C1 segment of cervical spinal cord (tissue), 14 donors: ENCODE data around the gene IRF4.
"Not testable (repeated sequence)": the region's sequence is repeated elsewhere in the genome, so short reads cannot be mapped to it uniquely, and the experiment has no call there.

Experiments
- DNase-seq, 14 donors: peaks; one replicate each; lab custom pipeline; 2025; lab: John Stamatoyannopoulos, UW

The IRF4 gene

GRCh38 chr6:366389-367297, 24.9 kb upstream of the IRF4 start:
- no peak for DNase-seq

DNA sequence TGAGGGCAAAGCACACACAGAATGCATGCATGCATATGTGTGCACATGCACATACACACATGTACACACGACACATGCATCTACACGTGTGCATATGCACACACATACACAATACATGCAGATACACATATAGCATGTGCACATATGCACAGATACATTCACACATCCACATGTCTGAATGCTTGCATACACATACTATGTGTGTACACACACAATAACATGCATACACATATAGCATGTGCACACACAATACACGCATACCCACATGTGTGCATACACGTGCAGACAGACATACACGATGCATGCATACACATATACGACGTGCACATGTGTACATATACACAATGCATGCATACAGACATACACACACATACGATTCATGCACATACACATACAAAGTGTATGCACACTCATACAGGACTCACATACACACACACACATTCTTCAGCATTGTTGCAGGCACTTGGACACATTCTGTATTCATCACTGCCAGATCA, 24.2 kb upstream of the IRF4 start:
- no peak for DNase-seq

DNA sequence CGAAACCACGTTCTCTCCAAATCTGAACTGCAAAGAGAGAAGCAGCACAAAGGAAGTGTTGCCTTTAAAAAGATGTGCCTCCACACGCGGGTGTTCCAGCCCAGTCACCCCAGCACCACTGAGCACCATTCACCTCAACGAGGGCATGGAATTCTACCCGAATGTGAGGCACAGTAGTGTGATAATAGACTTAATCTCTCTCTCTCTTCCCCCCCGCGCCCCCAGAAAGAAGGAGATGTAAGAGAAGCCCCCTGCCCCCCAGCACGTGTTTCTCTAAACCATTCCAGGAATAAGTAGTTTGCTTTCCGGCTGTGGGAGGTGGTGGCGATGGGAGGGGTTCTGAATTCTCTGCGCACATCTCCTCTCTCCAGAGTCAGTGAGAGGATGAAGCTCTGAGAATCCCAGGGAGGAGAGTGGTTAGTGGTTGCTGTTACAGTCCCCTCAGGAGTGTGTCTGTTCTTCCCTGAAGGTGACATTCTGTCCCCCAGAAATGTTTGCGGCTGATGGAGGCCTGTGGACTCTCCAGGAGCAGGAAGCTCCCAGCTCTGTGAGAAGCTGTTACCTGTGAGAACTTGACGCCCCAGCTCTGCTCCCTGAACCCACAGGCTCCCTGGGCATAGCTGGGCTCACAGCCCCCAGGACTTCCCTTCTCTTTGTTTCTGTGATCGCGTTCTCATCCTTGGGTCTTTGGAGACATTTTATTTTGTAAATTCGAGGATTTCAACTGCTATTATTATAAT, 23.5 kb upstream of the IRF4 start:
- no peak for DNase-seq

DNA sequence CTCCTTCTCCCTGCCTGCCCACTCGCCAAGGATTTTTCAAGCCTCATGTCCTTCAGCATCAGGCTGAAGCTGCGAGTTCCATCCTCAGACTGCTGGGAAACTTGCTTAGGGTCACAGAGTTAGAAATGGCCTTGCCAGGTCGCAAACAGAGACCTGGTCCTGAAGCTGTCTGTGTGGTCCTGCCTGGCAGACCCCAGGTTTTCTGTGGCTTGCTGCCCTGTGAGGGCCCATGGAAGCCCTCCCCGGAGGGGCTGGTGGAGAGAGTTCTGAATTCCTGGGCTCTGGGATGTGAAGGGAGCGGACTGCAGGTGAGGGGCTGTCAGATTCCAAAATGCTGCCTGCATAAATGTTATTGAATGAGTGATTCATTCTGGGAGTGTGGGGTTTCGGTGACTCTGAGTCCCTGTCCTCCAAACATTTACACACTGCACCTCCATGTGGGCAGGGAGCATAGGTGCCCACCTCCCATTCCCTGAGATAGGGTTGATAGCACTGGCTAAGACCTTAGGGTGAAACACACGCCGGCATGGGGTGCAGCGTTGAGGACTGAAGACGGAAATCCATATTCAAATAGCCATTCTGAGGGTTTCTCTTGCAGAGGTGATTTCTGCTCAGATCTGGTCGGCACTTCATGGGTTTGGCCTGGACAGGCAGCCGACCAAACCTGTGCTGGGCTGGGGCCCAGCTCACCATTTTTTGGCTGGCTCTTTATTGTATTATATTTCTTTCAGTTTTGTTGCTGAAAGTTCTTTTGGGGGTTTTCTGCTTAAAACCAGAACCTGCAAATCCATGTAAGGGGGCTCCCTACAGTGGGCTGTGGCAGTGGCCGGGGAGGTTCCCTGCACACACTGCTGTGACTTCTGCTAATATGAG, 21.8 kb upstream of the IRF4 start:
- no peak for DNase-seq

- no peak for DNase-seq
These were observed 21.0 kb upstream of the IRF4 start for GRCh38 chr6:370555-370954.

DNA sequence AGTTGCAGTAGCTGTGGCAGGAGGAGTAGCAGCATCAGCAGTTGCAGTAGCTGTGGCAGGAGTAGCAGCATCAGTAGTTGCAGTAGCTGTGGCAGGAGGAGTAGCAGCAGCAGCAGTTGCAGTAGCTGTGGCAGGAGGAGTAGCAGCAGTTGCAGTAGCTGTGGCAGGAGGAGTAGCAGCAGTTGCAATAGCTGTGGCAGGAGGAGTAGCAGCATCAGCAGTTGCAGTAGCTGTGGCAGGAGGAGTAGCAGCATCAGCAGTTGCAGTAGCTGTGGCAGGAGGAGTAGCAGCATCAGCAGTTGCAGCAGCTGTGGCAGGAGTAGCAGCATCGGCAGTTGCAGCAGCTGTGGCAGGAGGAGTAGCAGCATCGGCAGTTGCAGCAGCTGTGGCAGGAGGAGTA, 19.7 kb upstream of the IRF4 start:
- DNase-seq: not testable (repeated sequence)

- no peak for DNase-seq
These were observed 19.1 kb upstream of the IRF4 start for GRCh38 chr6:372336-372911.

DNA sequence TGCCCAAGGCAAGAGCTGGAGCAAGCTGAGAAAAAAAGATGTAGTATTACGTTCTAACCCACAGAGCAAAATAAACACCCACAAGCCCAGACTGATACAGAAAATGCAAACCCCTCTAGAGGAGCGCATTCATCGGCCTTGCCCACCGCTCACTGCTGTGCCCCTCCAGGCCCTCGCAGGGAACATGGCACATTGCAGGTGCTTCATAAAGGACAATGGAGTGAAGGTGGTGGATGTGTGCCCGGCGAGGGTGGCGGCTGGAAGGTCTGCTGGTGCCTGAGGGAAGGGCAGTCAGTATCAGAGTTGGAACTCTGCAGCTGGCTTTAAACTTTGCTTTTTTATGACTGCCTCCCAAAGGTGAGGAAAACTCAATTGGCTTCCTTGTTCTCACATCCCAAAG, 18.5 kb upstream of the IRF4 start:
- DNase-seq: no peak

DNA sequence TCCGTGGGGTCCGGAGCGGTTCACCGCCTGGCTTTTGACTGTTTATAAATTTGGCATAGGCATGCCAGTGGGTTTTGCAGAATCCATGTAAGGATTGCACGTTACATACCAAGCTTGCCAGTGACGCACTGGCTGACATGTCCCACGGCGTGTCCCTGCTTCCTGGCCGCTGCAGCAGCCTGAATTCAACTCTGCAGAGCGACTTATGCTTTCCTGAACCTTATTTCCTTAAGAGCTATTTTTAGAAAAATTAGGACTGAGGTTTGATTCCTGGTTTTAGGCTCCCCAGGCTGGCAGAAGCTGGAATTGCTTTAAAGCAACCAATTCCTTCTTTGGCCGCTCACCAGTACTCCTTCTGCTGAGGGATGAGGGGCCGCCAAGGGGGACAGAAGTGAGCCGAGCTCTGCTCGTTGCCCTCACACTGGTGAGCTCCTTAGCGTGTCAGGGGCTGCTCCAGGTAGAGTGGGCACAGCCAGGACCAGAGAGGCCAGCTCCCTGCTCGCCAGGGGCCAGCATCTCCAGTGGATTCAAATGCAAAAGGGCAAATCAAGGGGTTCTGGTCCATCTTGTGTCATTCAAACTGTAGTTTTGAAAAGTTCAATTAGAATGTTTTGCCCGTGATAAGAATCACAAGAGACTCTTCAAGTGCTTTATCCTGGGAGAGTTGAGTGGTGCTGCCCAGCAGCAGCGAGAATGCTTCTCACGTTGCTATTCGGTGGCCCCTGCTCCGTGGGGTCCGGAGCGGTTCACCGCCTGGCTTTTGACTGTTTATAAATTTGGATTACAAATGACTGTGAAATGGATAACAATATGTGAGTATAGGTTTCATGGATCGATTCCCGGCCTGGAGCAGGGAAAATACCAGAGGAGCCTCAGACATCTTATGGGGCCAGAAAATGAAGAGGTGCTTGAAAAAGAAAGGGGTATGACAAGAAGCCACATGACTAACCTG, 17.5 kb upstream of the IRF4 start:
- no peak for DNase-seq

GRCh38 chr6:374956-375355, 16.6 kb upstream of the IRF4 start:
- DNase-seq: no peak

- no peak for DNase-seq
These were observed 14.5 kb upstream of the IRF4 start for GRCh38 chr6:376827-377640.

- DNase-seq: not testable (repeated sequence)
These were observed 13.9 kb upstream of the IRF4 start for GRCh38 chr6:377641-378020.

GRCh38 chr6:378090-378957, 13.2 kb upstream of the IRF4 start:
- no peak for DNase-seq

- no peak for DNase-seq
These were observed 12.6 kb upstream of the IRF4 start for GRCh38 chr6:378958-379409.

DNA sequence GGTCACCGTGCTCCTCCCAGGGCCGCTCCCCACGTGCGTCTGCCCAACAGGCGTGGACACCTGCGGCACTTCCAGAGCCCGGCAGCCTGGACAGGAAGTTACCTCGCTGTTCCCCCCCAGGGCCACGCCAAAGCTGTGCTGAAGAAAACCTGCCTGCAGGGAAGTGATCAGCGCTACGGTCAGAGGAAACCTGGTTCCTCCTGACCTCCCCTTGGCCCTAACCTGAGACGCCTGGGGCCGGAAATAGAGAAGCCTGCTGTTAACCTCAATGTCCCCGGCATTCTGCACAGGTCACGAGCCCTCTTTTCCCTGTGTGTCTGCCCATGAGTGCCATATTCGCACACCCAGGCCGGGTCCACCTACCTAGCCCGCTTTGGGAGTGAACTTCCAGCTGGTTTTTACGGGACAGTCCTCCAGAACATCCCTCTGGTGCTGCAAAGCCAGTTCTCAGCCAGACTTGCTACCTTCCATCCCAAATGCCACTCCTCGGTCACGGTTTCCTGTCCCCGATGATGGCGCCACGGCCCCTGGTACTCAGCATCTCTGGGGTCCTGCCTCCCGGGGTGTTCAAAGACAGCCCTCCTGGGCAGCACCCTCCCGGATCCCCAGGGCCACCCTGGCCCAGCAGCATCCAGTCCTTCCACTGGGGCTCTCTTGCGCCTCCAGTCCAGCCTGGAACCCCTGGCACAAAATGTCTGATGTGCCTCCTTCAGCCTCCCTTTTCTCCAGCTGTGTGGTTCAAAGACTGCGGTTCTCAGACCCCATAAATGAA, 12.0 kb upstream of the IRF4 start:
- no peak for DNase-seq

GRCh38 chr6:380234-381218, 11.0 kb upstream of the IRF4 start:
- DNase-seq: no peak
